HepG2 (cell line): ENCODE measurements around the gene TMEM183A. TPM values are rescaled to one million over a fixed set of nuclear protein-coding genes. Genes with fewer than 3 reads are reported as not detected.

ENCODE experiments used
- ATAC-seq: fragments of 200-7000 bp; cut with Tn5 transposase; 3 replicates; pipeline ENCODE4 v1.9.1; 2020; ENCODE audit warnings: mild to moderate bottlenecking, moderate library complexity
- BruUV-seq: library from RNA; stranded (reverse); fragments of 400-500 nt; replicated peaks from 2 replicates; lab custom pipeline; 2021; lab: Mats Ljungman, UMichigan
- CTCF ChIA-PET: fragments of 300-600 bp; formaldehyde crosslinking; extraction: SDS; loops from one replicate; lab custom pipeline; 2021; ENCODE audit warnings: low total read pairs, inconsistent platforms, low intra/inter-chr PET ratio; lab: Yijun Ruan, JAX
- POLR2A ChIA-PET: fragments of 350-600 bp; sonication (Branson Sonifier 250); formaldehyde crosslinking; loops from one replicate; lab custom pipeline; 2020; ENCODE audit warnings: antibody characterized with exemption, inconsistent platforms; lab: Yijun Ruan, JAX
- DNase-seq: peaks from one replicate; pipeline ENCODE4 v3.0.0-alpha.2; 2015; ENCODE audit warnings: low spot score
- FAIRE-seq: peaks from 3 replicates; lab custom pipeline; 2011; peaks lifted over from hg19 to GRCh38; lab: Jason Lieb, UNC
- H2AFZ ChIP-seq: one replicate; pipeline ENCODE4 v1.6.1; 2011; ENCODE audit warnings: low read length, inconsistent platforms
- H3K27ac ChIP-seq: fragments of 300-600 bp; 3 replicates; pipeline ENCODE4 v1.8.0; 2011; ENCODE audit warnings: mixed run types, mild to moderate bottlenecking, mixed read lengths, low read length, inconsistent platforms; ENCODE audit not compliant: insufficient read depth; ENCODE audit errors: extremely low read length
- H3K27me3 ChIP-seq, 2 experiments: fragments of 200-600 bp in 1 of 2; 2 replicates in 1 of 2; 3 replicates in 1 of 2; pipeline versions ENCODE4 v1.6.0 to v1.8.0; 2011; ENCODE audit warnings: low read length in 2 of 2, mild to moderate bottlenecking in 2 of 2, moderate library complexity in 2 of 2, inconsistent platforms in 1 of 2; ENCODE audit not compliant: insufficient read depth in 2 of 2, control insufficient read depth in 1 of 2
- H3K36me3 ChIP-seq, 2 experiments: fragments of 200-600 bp in 1 of 2; replicated peaks in 1 of 2; 2 replicates in 1 of 2; 3 replicates in 1 of 2; pipeline versions ENCODE4 v1.5.1 to v1.8.0; 2011; ENCODE audit warnings: low read length in 2 of 2, inconsistent platforms in 1 of 2; ENCODE audit not compliant: insufficient read depth in 2 of 2, control insufficient read depth in 1 of 2
- H3K4me1 ChIP-seq: 2 replicates; pipeline ENCODE4 v1.5.1; 2012; ENCODE audit warnings: low read length, inconsistent platforms; ENCODE audit not compliant: insufficient read depth
- H3K4me2 ChIP-seq: 2 replicates; pipeline ENCODE4 v1.6.0; 2011; ENCODE audit warnings: low read depth, low read length, inconsistent platforms
- H3K4me3 ChIP-seq, 3 experiments: fragments of 200-600 bp in 1 of 3; sonication (generic), shearing (Covaris generic) in 1 of 3; replicated peaks in 1 of 3; 2 replicates each; pipeline ENCODE4 v1.5.1; 2011 to 2016; ENCODE audit warnings: low read length in 3 of 3, inconsistent platforms in 2 of 3, low read depth in 2 of 3, mild to moderate bottlenecking in 2 of 3, control low read depth in 1 of 3, mixed read lengths in 1 of 3; ENCODE audit not compliant: insufficient read depth in 1 of 3
- H3K79me2 ChIP-seq: one replicate; pipeline ENCODE4 v1.6.1; 2011; ENCODE audit warnings: low read length, inconsistent platforms; ENCODE audit not compliant: insufficient read depth
- H3K9ac ChIP-seq: 2 replicates; pipeline ENCODE4 v1.6.0; 2011; ENCODE audit warnings: mild to moderate bottlenecking, low read depth, low read length, inconsistent platforms; ENCODE audit not compliant: insufficient read depth
- H3K9me3 ChIP-seq: 2 replicates; pipeline ENCODE4 v1.5.1; 2012; ENCODE audit warnings: mild to moderate bottlenecking, low read length
- H4K20me1 ChIP-seq: 2 replicates; pipeline ENCODE4 v1.6.0; 2011; ENCODE audit warnings: inconsistent platforms, mild to moderate bottlenecking, low read length, moderate library complexity; ENCODE audit not compliant: insufficient read depth
- FOXA3 ChIP-seq: IDR thresholded peaks from 2 replicates; pipeline ENCODE4 v1.6.1; 2016; ENCODE audit warnings: missing genetic modification reagents, missing compliant biosample characterization
- GMEB2 ChIP-seq: IDR thresholded peaks from 2 replicates; pipeline ENCODE4 v1.6.1; 2016; ENCODE audit warnings: missing biosample characterization, missing genetic modification reagents, low read depth
- MTF1 ChIP-seq: sonication (generic); formaldehyde crosslinking; IDR thresholded peaks from 2 replicates; pipeline ENCODE4 v1.5.0; 2020; ENCODE audit warnings: missing genetic modification reagents
- NCOA1 ChIP-seq: sonication (generic); formaldehyde crosslinking; IDR thresholded peaks from 2 replicates; pipeline ENCODE4 v1.9.0; 2021; ENCODE audit warnings: missing genetic modification reagents
- SRSF1 ChIP-seq: fragments of 200-400 bp; formaldehyde crosslinking; optimal IDR thresholded peaks from 2 replicates; pipeline ENCODE3; 2017; ENCODE audit warnings: mild to moderate bottlenecking, low read depth, low read length, moderate library complexity
- ZNF136 ChIP-seq: sonication (generic); formaldehyde crosslinking; IDR thresholded peaks from 2 replicates; pipeline ENCODE4 v1.8.1; 2022; ENCODE audit warnings: low read depth, mild to moderate bottlenecking, moderate library complexity, missing genetic modification reagents
- ZNF407 ChIP-seq: sonication (generic); formaldehyde crosslinking; IDR thresholded peaks from one replicate; pipeline ENCODE4 v1.5.1; 2020; ENCODE audit warnings: mild to moderate bottlenecking, missing genetic modification reagents; ENCODE audit errors: not compliant biosample characterization
- ZNF512B ChIP-seq: sonication (generic); formaldehyde crosslinking; IDR thresholded peaks from 2 replicates; pipeline ENCODE4 v1.5.1; 2020; ENCODE audit warnings: missing genetic modification reagents, mild to moderate bottlenecking, borderline replicate concordance
- ZNF839 ChIP-seq: sonication (generic); formaldehyde crosslinking; IDR thresholded peaks from 2 replicates; pipeline ENCODE4 v1.4.0; 2020; ENCODE audit warnings: missing genetic modification reagents, mild to moderate bottlenecking, borderline replicate concordance
- WGBS: methylation state at CpG from one replicate; pipeline ENCODE4 v1.1.6; 2017; ENCODE audit warnings: low lambda C conversion rate; 5-methylcytosine and 5-hydroxymethylcytosine counted together
- in situ Hi-C: cut with HindIII; loops from 2 replicates; pipeline ENCODE4 v1.10.0; 2017; ENCODE audit warnings: low pct_unique_long_range_greater_than_20kb; ENCODE audit not compliant: extremely low pct_ligation_motif_present
- intact Hi-C: fragments of 100-400 bp; cut with micrococcal nuclease; formaldehyde crosslinking; loops from one replicate; pipeline ENCODE4 v1.10.0; 2022; ENCODE audit not compliant: unreplicated experiment
- polyA plus RNA-seq, 8 experiments: library from polyadenylated mRNA; depleted of rRNA in 3 of 8; stranded (reverse) in 7 of 8; unstranded in 1 of 8; fragments of >200 nt; fragmentation: Illumina TruSeq in 4 of 8; extraction: Trizol in 4 of 8; gene quantifications; 2 replicates each; pipeline versions ENCODE4 v1.2.1 to v1.2.3, GENCODE V29; 2011 to 2016; ENCODE audit warnings: low read depth in 4 of 8, missing spikeins in 1 of 8, mixed read lengths in 1 of 8; ENCODE audit not compliant: insufficient read depth in 1 of 8
- total RNA-seq, 5 experiments: library from RNA; depleted of rRNA; stranded (reverse); fragments of >200 nt; fragmentation: Illumina TruSeq; extraction: Trizol; gene quantifications; 2 replicates each; pipeline ENCODE4 v1.2.3, GENCODE V29; 2016; ENCODE audit warnings: low read depth in 1 of 5

TMEM183A gene
- total and polyA plus RNA-seq, 2 of the 13 experiments (the other 11 are each of a cell fraction or from before 2014, with no cell fraction given) = 59.7 to 82.0 TPM

DNA sequence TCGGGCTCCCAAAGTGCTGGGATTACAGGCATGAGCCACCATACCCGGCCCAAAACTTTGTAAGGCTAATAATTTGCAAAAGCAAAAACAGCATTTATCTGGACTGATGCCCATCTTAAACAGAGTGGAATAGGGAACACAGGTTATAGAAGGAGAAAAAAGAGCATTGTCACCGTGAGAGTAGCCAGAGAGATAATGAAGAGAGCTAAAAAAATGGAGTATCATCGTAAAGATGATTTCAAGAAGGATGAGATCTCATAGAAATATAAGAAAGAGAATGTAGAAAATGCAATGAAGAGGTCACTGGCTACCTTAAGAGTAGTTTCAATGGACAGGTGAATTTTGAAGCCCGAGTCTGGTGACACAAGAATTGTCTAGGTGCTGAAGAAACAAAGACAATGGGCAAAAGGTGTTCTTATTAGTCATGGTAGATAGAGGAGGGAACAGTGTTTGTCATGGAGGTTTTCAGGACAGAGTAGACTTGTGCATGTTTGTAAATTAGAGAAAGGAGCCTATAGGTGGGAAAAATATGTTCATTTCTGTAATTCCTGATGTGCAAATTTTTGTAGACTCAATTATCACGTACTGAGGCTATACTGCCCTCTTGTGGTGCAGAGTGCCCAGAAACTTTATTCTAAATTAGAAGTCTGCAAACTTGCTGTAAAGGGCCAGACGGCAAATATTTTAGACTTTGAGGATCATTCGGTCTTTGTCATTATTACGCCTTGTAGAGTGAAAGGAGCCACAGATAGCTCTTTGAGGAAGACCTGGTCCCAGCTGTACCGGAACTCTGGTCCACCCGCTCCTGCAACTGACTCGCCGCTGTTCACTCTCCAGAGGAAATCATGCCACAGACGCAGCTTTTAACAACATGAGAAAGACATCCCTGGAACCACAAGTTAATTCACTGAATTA, 8.1 kb upstream of the TMEM183A start:
- H3K79me2 ChIP-seq = no peaks in the 10 kb centered on the region
- ChIA-PET POLR2A (interaction anchor here (0.8 kb wide), 1 partner anchor 11 kb away, joined by 3 read pairs; no protein-coding TSS in a partner anchor), CTCF (interaction anchor here (2.1 kb wide), 1 partner anchor 72 kb away, joined by 12 read pairs; the partner anchor contains the start of gene KLHL12)
- H3K27me3 ChIP-seq = peaks cover 0 to 6% of the 10 kb centered on the region in 2 experiments; a peak in 2 of 5 replicates
- in situ Hi-C loops = no loop called here
- H2AFZ ChIP-seq = peak overlapping the region; percentile 37
- peak overlapping the region; percentile 79 for H3K4me2 ChIP-seq
- WGBS = 18% methylated on average over 11 of the region's 14 CpGs
- peaks cover 34% of the 10 kb centered on the region for H3K4me1 ChIP-seq
- H3K9ac ChIP-seq = peak overlapping the region; percentile 17
- FAIRE-seq = no peak
- H4K20me1 ChIP-seq = no peaks in the 10 kb centered on the region
- no peaks in the 10 kb centered on the region for H3K36me3 ChIP-seq
- H3K9me3 ChIP-seq = no peaks in the 10 kb centered on the region
- intact Hi-C loops = loop anchor here (2.0 kb wide), 1 partner anchor 72 kb away; the partner anchor contains the start of gene KLHL12
- peak overlapping the region; percentile 36 to 58 (median 43); a peak in 5 of 6 replicates for H3K4me3 ChIP-seq
- no peak overlapping the region for H3K27ac ChIP-seq
- DNase-seq = peak; percentile 47
- no TSS peak for BruUV-seq
- peak; percentile 62 for ATAC-seq
- TF ChIP-seq ZNF136 (CRISPR knock-in tag) (0 out of 2 replicates have a peak, but pooled peaks have one; percentile 41), MTF1 (CRISPR knock-in tag) (no peak), SRSF1 (no peak), FOXA3 (CRISPR knock-in tag) (no peak), GMEB2 (CRISPR knock-in tag) (no peak), NCOA1 (CRISPR knock-in tag) (0 out of 2 replicates have a peak, but pooled peaks have one; percentile 36), ZNF512B (CRISPR knock-in tag) (no peak), ZNF407 (CRISPR knock-in tag) (no peak), ZNF839 (no peak)
